ENCODE data around the gene REPIN1. TPM values are rescaled to one million over a fixed set of nuclear protein-coding genes. Genes with fewer than 3 reads are reported as not detected.

The REPIN1 gene
- total and polyA plus RNA-seq, 9 of the 15 experiments (the other 6 are each of a cell fraction or from before 2014, with no cell fraction given): 8.1 to 283 (median 94.3) TPM

DNA sequence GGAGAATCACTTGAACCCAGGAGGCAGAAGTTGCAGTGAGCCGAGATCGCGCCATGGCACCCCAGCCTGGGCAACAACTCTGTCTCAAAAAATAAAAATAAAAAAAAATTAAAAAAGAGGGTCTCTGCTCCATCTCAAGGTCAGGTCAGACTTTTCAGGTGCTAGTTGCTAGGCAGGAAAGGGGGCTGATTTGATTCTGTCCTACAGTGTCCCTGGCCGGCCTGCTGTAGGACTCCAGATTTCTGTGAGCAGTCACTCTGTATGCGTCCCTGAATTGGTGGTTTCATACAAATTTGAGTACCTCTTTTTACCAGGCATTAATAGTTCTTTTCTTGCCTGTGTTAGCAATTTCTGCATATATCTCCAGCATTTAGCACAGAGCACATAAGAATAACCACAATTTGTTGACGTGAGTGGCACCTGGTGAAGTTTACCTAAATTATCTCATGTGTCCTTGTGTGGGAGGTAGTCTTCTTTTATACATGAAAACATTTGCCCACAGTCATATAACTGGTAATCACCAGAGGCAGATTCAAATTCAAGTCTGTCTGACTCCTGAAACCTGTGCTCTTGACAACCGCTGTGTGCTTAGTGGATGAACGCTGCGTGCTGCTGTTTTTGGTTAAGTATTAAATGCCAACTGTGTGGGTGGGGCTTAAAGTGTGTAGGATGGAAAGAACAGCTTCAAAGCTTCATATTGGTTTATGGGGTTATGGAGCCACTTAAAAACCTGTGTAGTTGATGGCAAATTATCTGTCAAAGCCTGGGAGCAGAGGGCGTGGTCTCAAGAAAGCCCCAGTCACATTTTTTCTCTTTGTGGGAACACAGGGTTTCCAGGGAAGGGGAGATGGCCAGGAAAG is 7.3 kb downstream of the REPIN1 start:
- in situ Hi-C loops (cut with MboI) (no loop called here), intact Hi-C loops (cut with micrococcal nuclease) (no loop called here)
- no peak for ATAC-seq
- ChIA-PET POLR2A (interaction anchor here (0.7 to 2.1 kb wide), 5 partner anchors 8 to 30 kb away, joined by 3 to 7 read pairs (median 4); a partner anchor contains a TSS), CTCF (ENCODE audit: low intra/inter-chr PET ratio) (no interaction called here)
- Histone ChIP-seq H3K9ac (ENCODE audit: insufficient read depth in 1 of 2, low read depth in 2 of 2, low read length in 2 of 2) (peak overlapping the region in 1 of 2 experiments; percentile 10; a peak in 1 of 4 replicates), H3K36me3 (ENCODE audit: control insufficient read depth, insufficient read depth, low read length) (peaks cover 46% of the 10 kb centered on the region), H3K27ac (ENCODE audit: extremely low read depth, low read depth, low read length) (0 out of 3 replicates have a peak overlapping the region, but pooled peaks have one; percentile 7), H3K4me3 (no peak overlapping the region), H3K4me2 (ENCODE audit: insufficient read depth, low read length) (no peak overlapping the region), H3K9me3 (replicated peaks; ENCODE audit: control insufficient read depth, insufficient read depth, low read depth, low read length) (no peaks in the 10 kb centered on the region), H4K20me1 (replicated peaks; ENCODE audit: control insufficient read depth, insufficient read depth, low read length) (peaks cover 8% of the 10 kb centered on the region), H2AFZ (ENCODE audit: low read depth, low read length) (no peak overlapping the region), H3K9me1 (ENCODE audit: control insufficient read depth, insufficient read depth, low read length) (peaks cover 5% of the 10 kb centered on the region), H3K4me1 (replicated peaks in 1 of 2; ENCODE audit: control insufficient read depth in 2 of 2, insufficient read depth in 2 of 2, low read length in 2 of 2) (peaks cover 44 to 62% of the 10 kb centered on the region in 2 experiments), H3K79me2 (ENCODE audit: control insufficient read depth, insufficient read depth, low read length) (peaks cover 58% of the 10 kb centered on the region), H3K27me3 (ENCODE audit: control insufficient read depth in 2 of 2, insufficient read depth in 2 of 2, low read length in 2 of 2) (no peaks in the 10 kb centered on the region)
- FAIRE-seq: no peak
- TF ChIP-seq RFX5 (IDR thresholded peaks at IDR 0.05; ENCODE audit: low read depth, low read length): peak; percentile 65; the same call in 1 of the 2 replicates
- TF ChIP-seq TCFL5 (CRISPR knock-in tag; conservative IDR thresholded peaks at IDR 0.05): no peak
- TF ChIP-seq MED1 (CRISPR knock-in tag; IDR thresholded peaks at IDR 0.05; ENCODE audit: borderline replicate concordance): no peak
- TF ChIP-seq LEF1 (IDR thresholded peaks at IDR 0.05): no peak
- no peak for TF ChIP-seq MTA1 (IDR thresholded peaks at IDR 0.05; ENCODE audit: borderline replicate concordance)
- no peak for TF ChIP-seq KDM4B (IDR thresholded peaks at IDR 0.05; ENCODE audit: borderline replicate concordance in 2 of 2, low read depth in 1 of 2)
- no peak for TF ChIP-seq HMG20B (CRISPR knock-in tag; IDR thresholded peaks at IDR 0.05)
- TF ChIP-seq KDM5B (IDR thresholded peaks at IDR 0.05; ENCODE audit: insufficient replicate concordance, low read depth, low read length): peak; percentile 7
- no peak for TF ChIP-seq SMAD1 (IDR thresholded peaks at IDR 0.05; ENCODE audit: low read depth, low read length, partially characterized antibody)
- TF ChIP-seq ETV6 (IDR thresholded peaks at IDR 0.05; ENCODE audit: borderline replicate concordance in 1 of 2, low read depth in 2 of 2, low read length in 1 of 2): no peak
- 0 out of 2 replicates have a peak, but pooled peaks have one; percentile 32 for TF ChIP-seq ETV6 (CRISPR knock-in tag; IDR thresholded peaks at IDR 0.05; ENCODE audit: borderline replicate concordance)
- peak; percentile 40; the same call in 1 of the 2 replicates for TF ChIP-seq POLR2G (IDR thresholded peaks at IDR 0.05; ENCODE audit: low read depth, low read length)
- TF ChIP-seq MNT (conservative IDR thresholded peaks at IDR 0.05): no peak
- peak; percentile 22; the same call in 1 of the 2 replicates for TF ChIP-seq EGR1 (conservative IDR thresholded peaks at IDR 0.05)
- 80% methylated on average over 10 of the region's 10 CpGs for WGBS (ENCODE audit: insufficient coverage, low coverage, missing lambda C conversion rate)
- DNase-seq (ENCODE audit: extremely low read depth in 1 of 4, low spot score in 3 of 4): no peak
- BruUV-seq (replicated peaks): no TSS peak

All from K562 (cell line).